NT2/D1 (cell line): ENCODE measurements around the gene CBX1.

Experiments used
- DNase-seq: peaks from one replicate; pipeline ENCODE4 v3.0.0-alpha.2; 2011; ENCODE audit warnings: low read depth, low spot score
- H3K27me3 ChIP-seq: 2 replicates; pipeline ENCODE4 v1.6.0; 2011; ENCODE audit warnings: mild to moderate bottlenecking; ENCODE audit not compliant: insufficient read length, insufficient read depth
- H3K36me3 ChIP-seq: 2 replicates; pipeline ENCODE4 v1.6.1; 2011; ENCODE audit warnings: mild to moderate bottlenecking, low read length, mixed read lengths; ENCODE audit not compliant: insufficient read depth, insufficient read length
- H3K4me1 ChIP-seq: 2 replicates; pipeline ENCODE4 v1.5.1; 2011; ENCODE audit not compliant: insufficient read depth, insufficient read length
- H3K4me3 ChIP-seq: 2 replicates; pipeline ENCODE4 v1.5.1; 2011; ENCODE audit warnings: low read depth; ENCODE audit not compliant: insufficient read length
- H3K9ac ChIP-seq: 2 replicates; pipeline ENCODE4 v1.6.0; 2011; ENCODE audit warnings: low read depth; ENCODE audit not compliant: insufficient read length
- H3K9me3 ChIP-seq: 2 replicates; pipeline ENCODE4 v1.5.1; 2011; ENCODE audit warnings: mild to moderate bottlenecking, low read length; ENCODE audit not compliant: insufficient read depth
- SUZ12 ChIP-seq: IDR thresholded peaks from 2 replicates; pipeline ENCODE4 v1.6.1; 2011; ENCODE audit not compliant: insufficient read length, insufficient read depth; ENCODE audit errors: extremely low read depth
- YY1 ChIP-seq: IDR thresholded peaks from 2 replicates; pipeline ENCODE4 v1.6.1; 2011; ENCODE audit not compliant: insufficient read length, insufficient read depth
- ZNF274 ChIP-seq: IDR thresholded peaks from 2 replicates; pipeline ENCODE4 v1.6.1; 2011; ENCODE audit warnings: mild to moderate bottlenecking, low read depth, low read length

The CBX1 gene

GRCh38 chr17:48047741-48048383 is 53.4 kb downstream of the CBX1 start, which contains the start of gene NFE2L1:
Gene NFE2L1, plus strand, starts transcription at chr17:48048359. Its CDS starts 2,760 bp downstream, at chr17:48051119.
- Histone ChIP-seq H3K4me3 (peak within 1 kb of the TSS; percentile 81), H3K27me3 (no peaks in the 10 kb centered on the region), H3K4me1 (peaks cover 20% of the 10 kb centered on the region), H3K36me3 (peaks cover 34% of the 10 kb centered on the region), H3K9me3 (no peaks in the 10 kb centered on the region), H3K9ac (peak within 1 kb of the TSS; percentile 93)
- peak; percentile 97 for DNase-seq
- TF ChIP-seq SUZ12 (no peak), YY1 (peak; percentile 88), ZNF274 (no peak)

GRCh38 chr17:48047113-48047740 is 54.1 kb downstream of the CBX1 start:
- no peak for DNase-seq
- H3K4me1 ChIP-seq = peaks cover 15% of the 10 kb centered on the region
- TF ChIP-seq YY1 (no peak), ZNF274 (no peak), SUZ12 (no peak)

GRCh38 chr17:48046296-48046695 is 55.0 kb downstream of the CBX1 start:
- Histone ChIP-seq H3K36me3 (peaks cover 18% of the 10 kb centered on the region), H3K9me3 (no peaks in the 10 kb centered on the region), H3K4me3 (peak overlapping the region; percentile 81), H3K9ac (no peak overlapping the region), H3K27me3 (no peaks in the 10 kb centered on the region), H3K4me1 (peaks cover 11% of the 10 kb centered on the region)
- no peak for DNase-seq
- TF ChIP-seq YY1 (no peak), SUZ12 (no peak), ZNF274 (no peak)

More at GRCh38 chr17:48047113-48047740, 54.1 kb downstream of the CBX1 start:
- Histone ChIP-seq H3K36me3 (peaks cover 27% of the 10 kb centered on the region), H3K4me3 (peak overlapping the region; percentile 81), H3K9ac (peak overlapping the region; percentile 92), H3K9me3 (no peaks in the 10 kb centered on the region), H3K27me3 (no peaks in the 10 kb centered on the region)

- H3K9ac ChIP-seq = peak overlapping the region; percentile 29
- no peak for DNase-seq
Observed at GRCh38 chr17:48045316-48046001, 55.8 kb downstream of the CBX1 start.

GRCh38 chr17:48044851-48045250 is 56.4 kb downstream of the CBX1 start:
- TF ChIP-seq YY1 (no peak), ZNF274 (no peak)
- Histone ChIP-seq H3K9me3 (no peaks in the 10 kb centered on the region), H3K4me1 (peaks cover 4% of the 10 kb centered on the region), H3K36me3 (peaks cover 8% of the 10 kb centered on the region), H3K27me3 (no peaks in the 10 kb centered on the region), H3K9ac (no peak overlapping the region), H3K4me3 (no peak overlapping the region)
- DNase-seq = no peak

More at GRCh38 chr17:48045316-48046001, 55.8 kb downstream of the CBX1 start:
- TF ChIP-seq ZNF274 (no peak), SUZ12 (no peak), YY1 (no peak)
- no peaks in the 10 kb centered on the region for H3K27me3 ChIP-seq
- H3K4me3 ChIP-seq = no peak overlapping the region
- H3K4me1 ChIP-seq = peaks cover 4% of the 10 kb centered on the region
- H3K36me3 ChIP-seq = peaks cover 10% of the 10 kb centered on the region
- no peaks in the 10 kb centered on the region for H3K9me3 ChIP-seq

GRCh38 chr17:48043176-48043575 is 58.1 kb downstream of the CBX1 start:
- peaks cover 11% of the 10 kb centered on the region for H3K27me3 ChIP-seq
- no peak for DNase-seq
- H3K9ac ChIP-seq = no peak overlapping the region
- H3K4me1 ChIP-seq = peaks cover 4% of the 10 kb centered on the region
- no peak overlapping the region for H3K4me3 ChIP-seq
- TF ChIP-seq YY1 (no peak), SUZ12 (no peak), ZNF274 (no peak)
- H3K9me3 ChIP-seq = no peaks in the 10 kb centered on the region
- peaks cover 8% of the 10 kb centered on the region for H3K36me3 ChIP-seq

- no peak overlapping the region for H3K4me3 ChIP-seq
- DNase-seq = no peak
- TF ChIP-seq YY1 (no peak), SUZ12 (no peak), ZNF274 (no peak)
- no peak overlapping the region for H3K9ac ChIP-seq
- peaks cover 6% of the 10 kb centered on the region for H3K4me1 ChIP-seq
- H3K27me3 ChIP-seq = peaks cover 33% of the 10 kb centered on the region
- H3K9me3 ChIP-seq = no peaks in the 10 kb centered on the region
- H3K36me3 ChIP-seq = no peaks in the 10 kb centered on the region
Observed at GRCh38 chr17:48038687-48039086, 62.6 kb downstream of the CBX1 start.
